B cell (primary cell): ENCODE measurements around the gene VSIG10L. TPM values are rescaled to one million over a fixed set of nuclear protein-coding genes. Genes with fewer than 3 reads are reported as not detected.

Source experiments
- ATAC-seq: fragments of 200-7000 bp; cut with Tn5 transposase; one replicate; pipeline ENCODE4 v1.10.0; 2021; ENCODE audit warnings: low read depth, mild to moderate bottlenecking, moderate number of reproducible peaks, moderate library complexity
- CTCF ChIA-PET: fragments of 350-600 bp; sonication (Branson Sonifier 250); formaldehyde crosslinking; loops from one replicate; lab custom pipeline; 2021; ENCODE audit warnings: antibody characterized with exemption, inconsistent platforms; lab: Charles Lee
- POLR2A ChIA-PET: fragments of 350-600 bp; sonication (Branson Sonifier 250); formaldehyde crosslinking; loops from one replicate; lab custom pipeline; 2021; ENCODE audit warnings: antibody characterized with exemption; lab: Charles Lee
- DNase-seq: peaks from one replicate; pipeline ENCODE4 v3.0.0; 2013
- H2AFZ ChIP-seq: 2 replicates; pipeline ENCODE4 v1.6.1; 2012; ENCODE audit warnings: mild to moderate bottlenecking, low read depth, low read length; ENCODE audit not compliant: insufficient read depth, poor library complexity, severe bottlenecking
- H3K27ac ChIP-seq, 2 donors: 1 replicate in 1 of 2; 2 replicates in 1 of 2; pipeline ENCODE4 v1.5.1; 2012 to 2013; ENCODE audit warnings: low read length in 2 of 2, mild to moderate bottlenecking in 2 of 2, moderate library complexity in 1 of 2
- H3K27me3 ChIP-seq, 4 experiments: fragments of 200-600 bp in 1 of 4; sonication (generic) in 1 of 4; replicated peaks in 1 of 4; 1 replicate in 2 of 4; 2 replicates in 2 of 4; pipeline versions ENCODE4 v1.6.1 to v1.7.0; 2013 to 2016; ENCODE audit warnings: low read length in 3 of 4, mild to moderate bottlenecking in 2 of 4, mixed read lengths in 1 of 4, moderate library complexity in 1 of 4; ENCODE audit not compliant: insufficient read depth in 4 of 4, control insufficient read depth in 3 of 4; ENCODE audit errors: control extremely low read depth in 1 of 4
- H3K36me3 ChIP-seq, 2 experiments: replicated peaks in 1 of 2; 1 replicate in 1 of 2; 2 replicates in 1 of 2; pipeline versions ENCODE4 v1.6.1 to v1.7.1; 2013; ENCODE audit warnings: low read length in 1 of 2; ENCODE audit not compliant: insufficient read depth in 2 of 2, control insufficient read depth in 1 of 2; ENCODE audit errors: control extremely low read depth in 1 of 2, extremely low read depth in 1 of 2
- H3K4me1 ChIP-seq, 2 donors: fragments of 200-600 bp in 1 of 2; sonication (generic) in 1 of 2; 1 replicate in 1 of 2; 2 replicates in 1 of 2; pipeline versions ENCODE4 v1.5.1 to v1.6.1; 2013 to 2017; ENCODE audit warnings: low read length in 2 of 2; ENCODE audit not compliant: control insufficient read depth in 2 of 2, insufficient read depth in 2 of 2
- H3K4me2 ChIP-seq: replicated peaks from 2 replicates; pipeline ENCODE3; 2012; ENCODE audit warnings: mild to moderate bottlenecking, low read depth, low read length; ENCODE audit not compliant: poor library complexity, severe bottlenecking
- H3K4me3 ChIP-seq, 5 experiments: fragments of 200-600 bp in 1 of 5; sonication (generic) in 1 of 5; 1 replicate in 3 of 5; 2 replicates in 2 of 5; pipeline versions ENCODE4 v1.5.1 to v1.7.0; 2011 to 2016; ENCODE audit warnings: low read length in 4 of 5, mild to moderate bottlenecking in 4 of 5, low read depth in 2 of 5, control low read depth in 1 of 5, moderate library complexity in 1 of 5; ENCODE audit not compliant: insufficient read depth in 1 of 5; ENCODE audit errors: control extremely low read depth in 1 of 5, extremely low read depth in 1 of 5
- H3K79me2 ChIP-seq: fragments of 200-600 bp; sonication (generic); one replicate; pipeline ENCODE4 v1.6.0; 2016; ENCODE audit warnings: low read length; ENCODE audit not compliant: control insufficient read depth, insufficient read depth
- H3K9ac ChIP-seq: fragments of 200-600 bp; sonication (generic); 2 replicates; pipeline ENCODE4 v1.6.1; 2017; ENCODE audit warnings: mild to moderate bottlenecking, low read length, moderate library complexity
- H3K9me3 ChIP-seq, 3 donors: one replicate each; pipeline versions ENCODE4 v1.6.1 to v1.7.1; 2013; ENCODE audit warnings: low read length in 2 of 3; ENCODE audit not compliant: control insufficient read depth in 2 of 3, insufficient read depth in 1 of 3; ENCODE audit errors: control extremely low read depth in 1 of 3
- H4K20me1 ChIP-seq: 2 replicates; pipeline ENCODE4 v1.6.0; 2012; ENCODE audit warnings: mild to moderate bottlenecking, low read length; ENCODE audit not compliant: insufficient read depth, control insufficient read depth, poor library complexity, severe bottlenecking
- H3K27ac Mint-ChIP-seq: one replicate; pipeline ENCODE4 v1.8.0; 2021; ENCODE audit warnings: mixed read lengths
- H3K27me3 Mint-ChIP-seq: one replicate; pipeline ENCODE4 v1.8.0; 2021; ENCODE audit warnings: mixed read lengths
- H3K4me1 Mint-ChIP-seq: one replicate; pipeline ENCODE4 v1.8.0; 2021; ENCODE audit warnings: mixed read lengths
- H3K4me3 Mint-ChIP-seq: one replicate; pipeline ENCODE4 v1.8.0; 2021; ENCODE audit warnings: mixed read lengths
- H3K9me3 Mint-ChIP-seq: one replicate; pipeline ENCODE4 v1.8.0; 2022; ENCODE audit warnings: mixed read lengths; ENCODE audit not compliant: insufficient read depth
- EZH2 ChIP-seq: IDR thresholded peaks from 2 replicates; pipeline ENCODE4 v1.6.1; 2012; ENCODE audit warnings: borderline replicate concordance, low read depth, mild to moderate bottlenecking, moderate library complexity, low read length; ENCODE audit not compliant: insufficient read depth, poor library complexity, severe bottlenecking
- WGBS: methylation state at CpG from one replicate; pipeline ENCODE4 v1.1.5; 2013; ENCODE audit warnings: missing lambda C conversion rate; ENCODE audit not compliant: insufficient coverage; 5-methylcytosine and 5-hydroxymethylcytosine counted together
- intact Hi-C: fragments of 100-400 bp; cut with micrococcal nuclease; formaldehyde crosslinking; loops from one replicate; pipeline ENCODE4 v1.10.0; 2022
- polyA plus RNA-seq: library from polyadenylated mRNA; depleted of rRNA; stranded (reverse); fragments of >200 nt; gene quantifications from 2 replicates; pipeline ENCODE4 v1.2.3, GENCODE V29; 2012
- total RNA-seq, 2 donors: library from RNA; stranded (reverse); fragments of 120-200 nt in 1 of 2; gene quantifications; 1 replicate in 1 of 2; 2 replicates in 1 of 2; pipeline versions ENCODE4 v1.2.3 to v1.2.4, GENCODE V29; 2013 to 2022
- TF ChIP-seq, protein P1 (sequence below): fragments of 200-600 bp; IDR thresholded peaks from one replicate; pipeline ENCODE4 v1.8.0; 2022; ENCODE audit warnings: antibody characterized with exemption, mild to moderate bottlenecking

The VSIG10L gene
- total and polyA plus RNA-seq, 2 donors (not counting 1 experiment from before 2014, with no cell fraction given) = 1.3 to 1.7 TPM

DNA sequence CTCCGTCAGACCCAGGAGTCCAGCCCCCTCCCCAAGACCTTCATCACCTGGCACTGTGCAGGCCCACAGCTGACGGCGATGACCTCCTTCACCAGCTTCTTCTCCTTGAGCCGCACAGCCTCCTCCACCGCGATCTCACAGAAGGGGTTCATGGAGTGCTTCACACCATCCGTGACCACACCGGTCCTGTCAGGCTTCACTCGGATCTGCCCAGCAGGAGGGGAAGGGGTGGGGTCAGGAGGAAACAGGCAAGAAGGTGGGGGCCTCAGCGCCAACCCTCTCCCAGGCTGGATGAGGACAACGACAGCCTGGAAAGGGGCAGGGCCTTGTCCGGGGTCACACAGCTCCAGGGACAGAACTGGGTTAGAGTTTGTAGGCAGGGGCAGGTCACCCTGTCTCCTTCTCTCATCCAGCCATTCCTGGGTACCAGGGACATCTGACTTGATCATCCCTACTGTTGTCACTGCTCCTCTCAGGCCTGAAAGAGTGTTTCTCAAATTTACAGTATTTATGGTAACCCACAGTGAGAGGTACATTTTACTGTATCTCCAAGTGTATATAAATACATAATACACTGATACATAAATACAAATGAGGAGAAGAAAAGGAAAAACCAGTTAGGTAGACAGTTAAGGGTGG is 12.3 kb upstream of the VSIG10L start:
- Histone ChIP-seq H3K27me3 (no peaks in the 10 kb centered on the region), H3K4me2 (no peak overlapping the region), H3K9ac (no peak overlapping the region), H3K9me3 (no peaks in the 10 kb centered on the region), H3K4me1 (no peaks in the 10 kb centered on the region), H3K79me2 (peaks cover 9% of the 10 kb centered on the region), H3K36me3 (peaks cover 0 to 23% of the 10 kb centered on the region in 2 experiments), H2AFZ (no peak overlapping the region), H3K27ac (no peak overlapping the region), H3K4me3 (no peak overlapping the region), H4K20me1 (no peaks in the 10 kb centered on the region)
- ChIA-PET CTCF (no interaction called here), POLR2A (no interaction called here)
- Mint-ChIP-seq H3K27ac (no peak overlapping the region), H3K4me1 (peaks cover 1% of the 10 kb centered on the region), H3K4me3 (no peak overlapping the region), H3K9me3 (no peaks in the 10 kb centered on the region), H3K27me3 (no peaks in the 10 kb centered on the region)
- WGBS = over 99% methylated on average over 9 of the region's 12 CpGs
- ATAC-seq (no peak), DNase-seq (no peak)
- intact Hi-C loops = no loop called here
- TF ChIP-seq EZH2 = no peak
- TF ChIP-seq, protein P1, sequence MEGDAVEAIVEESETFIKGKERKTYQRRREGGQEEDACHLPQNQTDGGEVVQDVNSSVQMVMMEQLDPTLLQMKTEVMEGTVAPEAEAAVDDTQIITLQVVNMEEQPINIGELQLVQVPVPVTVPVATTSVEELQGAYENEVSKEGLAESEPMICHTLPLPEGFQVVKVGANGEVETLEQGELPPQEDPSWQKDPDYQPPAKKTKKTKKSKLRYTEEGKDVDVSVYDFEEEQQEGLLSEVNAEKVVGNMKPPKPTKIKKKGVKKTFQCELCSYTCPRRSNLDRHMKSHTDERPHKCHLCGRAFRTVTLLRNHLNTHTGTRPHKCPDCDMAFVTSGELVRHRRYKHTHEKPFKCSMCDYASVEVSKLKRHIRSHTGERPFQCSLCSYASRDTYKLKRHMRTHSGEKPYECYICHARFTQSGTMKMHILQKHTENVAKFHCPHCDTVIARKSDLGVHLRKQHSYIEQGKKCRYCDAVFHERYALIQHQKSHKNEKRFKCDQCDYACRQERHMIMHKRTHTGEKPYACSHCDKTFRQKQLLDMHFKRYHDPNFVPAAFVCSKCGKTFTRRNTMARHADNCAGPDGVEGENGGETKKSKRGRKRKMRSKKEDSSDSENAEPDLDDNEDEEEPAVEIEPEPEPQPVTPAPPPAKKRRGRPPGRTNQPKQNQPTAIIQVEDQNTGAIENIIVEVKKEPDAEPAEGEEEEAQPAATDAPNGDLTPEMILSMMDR = no peak

DNA sequence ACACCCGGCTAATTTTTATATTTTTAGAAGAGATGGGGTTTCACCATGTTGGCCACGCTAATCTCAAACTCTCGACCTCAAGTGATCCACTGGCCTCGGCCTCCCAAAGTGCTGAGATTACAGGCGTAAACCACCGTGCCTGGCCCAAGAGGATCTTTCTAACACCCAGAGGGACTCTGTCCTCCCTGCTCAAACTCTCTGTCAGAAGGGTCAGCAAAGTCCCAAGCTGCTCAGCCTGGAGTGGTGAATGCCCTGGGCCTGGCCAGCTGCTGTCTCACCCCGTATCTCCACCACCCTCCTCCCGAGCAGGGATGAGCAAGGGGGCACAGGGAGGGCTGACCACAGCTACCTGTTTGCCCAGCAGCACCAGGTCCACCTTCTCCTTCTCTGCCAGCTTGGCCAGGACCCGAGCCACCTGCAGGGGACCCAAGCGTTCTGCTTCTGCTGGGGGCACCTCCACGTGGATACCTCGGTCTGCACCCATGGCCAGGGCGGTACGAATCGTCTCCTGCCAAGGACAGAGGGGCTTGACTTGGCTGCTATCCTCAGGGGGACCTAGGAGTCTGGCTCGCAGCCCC is 10.9 kb upstream of the VSIG10L start:
- ChIA-PET POLR2A (no interaction called here), CTCF (no interaction called here)
- DNase-seq (no peak), ATAC-seq (no peak)
- Histone ChIP-seq H3K4me1 (no peaks in the 10 kb centered on the region), H3K4me2 (no peak overlapping the region), H3K36me3 (peaks cover 0 to 23% of the 10 kb centered on the region in 2 experiments), H3K27ac (no peak overlapping the region), H3K79me2 (peaks cover 4% of the 10 kb centered on the region), H3K27me3 (no peaks in the 10 kb centered on the region), H3K9ac (no peak overlapping the region), H3K4me3 (no peak overlapping the region), H2AFZ (no peak overlapping the region), H3K9me3 (no peaks in the 10 kb centered on the region), H4K20me1 (no peaks in the 10 kb centered on the region)
- TF ChIP-seq EZH2 = no peak
- TF ChIP-seq, protein P1 = no peak
- Mint-ChIP-seq H3K27me3 (no peaks in the 10 kb centered on the region), H3K27ac (no peak overlapping the region), H3K4me1 (peaks cover 1% of the 10 kb centered on the region), H3K9me3 (no peaks in the 10 kb centered on the region), H3K4me3 (no peak overlapping the region)
- intact Hi-C loops = no loop called here
- WGBS = 99% methylated on average over 11 of the region's 16 CpGs
